Stimulated activated CD8-positive, alpha-beta memory T cell treated with anti-CD3 and anti-CD28 coated beads, Interleukin-4, amount 100 ng/mL, for 1 hour (primary cell): ENCODE data around the gene RNASE2.
"Not testable (repeated sequence)": the region's sequence is repeated elsewhere in the genome, so short reads cannot be mapped to it uniquely, and the experiment has no call there.

Experiments used
- DNase-seq, 2 donors: peaks; one replicate each; pipeline ENCODE4 v3.0.0-alpha.2; 2020; ENCODE audit warnings: low read depth in 2 of 2, low spot score in 1 of 2

RNASE2 gene

GRCh38 chr14:20982646-20983369 is 27.5 kb downstream of the RNASE2 start:
- no peak for DNase-seq

GRCh38 chr14:20985650-20986049 is 30.4 kb downstream of the RNASE2 start:
- not testable (repeated sequence) for DNase-seq

- DNase-seq, result no peak
Observed at GRCh38 chr14:20986811-20987210, 31.5 kb downstream of the RNASE2 start.

GRCh38 chr14:20988717-20989470 is 33.6 kb downstream of the RNASE2 start:
- DNase-seq, result no peak

- DNase-seq, result no peak
Observed at GRCh38 chr14:20989471-20989786, 34.1 kb downstream of the RNASE2 start.

GRCh38 chr14:20989787-20990600 is 34.7 kb downstream of the RNASE2 start, which contains the start of gene METTL17:
METTL17 (plus strand) TSS chr14:20989980; CDS start chr14:20990003, 23 bp downstream.
- DNase-seq, result peak; percentile 62 to 66

- no peak for DNase-seq
Observed at GRCh38 chr14:20996521-20996920, 41.2 kb downstream of the RNASE2 start.

- no peak for DNase-seq
Observed at GRCh38 chr14:20997115-20997514, 41.8 kb downstream of the RNASE2 start.

GRCh38 chr14:20997564-20997963 is 42.3 kb downstream of the RNASE2 start:
- DNase-seq, result no peak

GRCh38 chr14:20998139-20998538 is 42.9 kb downstream of the RNASE2 start:
- DNase-seq, result no peak

GRCh38 chr14:20998674-20999366 is 43.5 kb downstream of the RNASE2 start, which contains the start of gene SLC39A2:
SLC39A2 (plus strand) TSS chr14:20999293; CDS start chr14:20999447, 154 bp downstream.
- no peak for DNase-seq

GRCh38 chr14:20999591-20999990 is 44.3 kb downstream of the RNASE2 start:
- no peak for DNase-seq

- no peak for DNase-seq
Observed at GRCh38 chr14:21001218-21001617, 45.9 kb downstream of the RNASE2 start.

GRCh38 chr14:21003788-21004346 is 48.6 kb downstream of the RNASE2 start:
- no peak for DNase-seq
